GM18861 (cell line): ENCODE data around the gene SEMA6C.
A peak's percentile ranks its signal among the peaks of the same experiment; 100 is the strongest.
"Not testable (repeated sequence)": the region's sequence is repeated elsewhere in the genome, so short reads cannot be mapped to it uniquely, and the experiment has no call there.

Experiments
- ATAC-seq: cut with Tn5 transposase; IDR thresholded peaks from one replicate; pipeline ENCODE4 v1.9.1; 2021; ENCODE audit not compliant: unreplicated experiment

The SEMA6C gene

GRCh38 chr1:151132335-151133017 is 14.0 kb downstream of the SEMA6C start:
- ATAC-seq, result no peak

GRCh38 chr1:151131701-151132334 is 14.6 kb downstream of the SEMA6C start:
- no peak for ATAC-seq

GRCh38 chr1:151130987-151131586 is 15.3 kb downstream of the SEMA6C start:
- peak; percentile 62 for ATAC-seq

- no peak for ATAC-seq
Observed at GRCh38 chr1:151128800-151129199, 17.6 kb downstream of the SEMA6C start.

GRCh38 chr1:151124763-151125403 is 21.5 kb downstream of the SEMA6C start:
- no peak for ATAC-seq

- no peak for ATAC-seq
Observed at GRCh38 chr1:151113877-151114276, 32.6 kb downstream of the SEMA6C start.

- no peak for ATAC-seq
Observed at GRCh38 chr1:151108331-151108730, 38.1 kb downstream of the SEMA6C start.

GRCh38 chr1:151106894-151107293 is 39.5 kb downstream of the SEMA6C start:
- ATAC-seq, result no peak

GRCh38 chr1:151104630-151105029 is 41.8 kb downstream of the SEMA6C start:
- ATAC-seq, result no peak

GRCh38 chr1:151098126-151098525 is 48.3 kb downstream of the SEMA6C start:
- no peak for ATAC-seq

GRCh38 chr1:151097426-151097825 is 49.0 kb downstream of the SEMA6C start:
- not testable (repeated sequence) for ATAC-seq

- no peak for ATAC-seq
Observed at GRCh38 chr1:151085953-151086559, 60.4 kb downstream of the SEMA6C start.
